KMS-11 (cell line): ENCODE results near the gene CHST11.
"Not testable (repeated sequence)": the region's sequence is repeated elsewhere in the genome, so short reads cannot be mapped to it uniquely, and the experiment has no call there.

Experiments used
- H2AFZ ChIP-seq: fragments of 200-600 bp; sonication (generic); 2 replicates; pipeline ENCODE4 v1.6.1; 2016; ENCODE audit warnings: antibody characterized with exemption, mixed run types, low read depth
- H3K27ac ChIP-seq: fragments of 200-600 bp; sonication (generic); 2 replicates; pipeline ENCODE4 v1.6.1; 2016; ENCODE audit warnings: mild to moderate bottlenecking, mixed run types
- H3K27me3 ChIP-seq: fragments of 200-600 bp; sonication (generic); 2 replicates; pipeline ENCODE4 v1.6.1; 2017; ENCODE audit warnings: mild to moderate bottlenecking, low read depth, mixed run types, moderate library complexity; ENCODE audit not compliant: insufficient read depth
- H3K36me3 ChIP-seq: fragments of 200-600 bp; sonication (generic); 2 replicates; pipeline ENCODE4 v1.6.1; 2017; ENCODE audit warnings: mild to moderate bottlenecking, mixed run types; ENCODE audit not compliant: insufficient read depth
- H3K4me1 ChIP-seq: fragments of 200-600 bp; sonication (generic); 2 replicates; pipeline ENCODE4 v1.6.1; 2016; ENCODE audit warnings: mild to moderate bottlenecking, low read depth, mixed run types; ENCODE audit not compliant: poor library complexity, severe bottlenecking
- H3K4me2 ChIP-seq: fragments of 200-600 bp; sonication (generic); 2 replicates; pipeline ENCODE4 v1.7.0; 2016; ENCODE audit warnings: mild to moderate bottlenecking, mixed run types
- H3K4me3 ChIP-seq: fragments of 200-600 bp; sonication (generic); IDR thresholded peaks from 2 replicates; pipeline ENCODE4 v1.6.1; 2017; ENCODE audit warnings: low read depth, low read length, mixed read lengths; ENCODE audit not compliant: insufficient read depth
- H3K79me2 ChIP-seq: fragments of 200-600 bp; sonication (generic); 2 replicates; pipeline ENCODE4 v1.6.1; 2016; ENCODE audit warnings: low read depth, mixed run types; ENCODE audit not compliant: insufficient read depth
- H3K9ac ChIP-seq: fragments of 200-600 bp; sonication (generic); 2 replicates; pipeline ENCODE4 v1.6.1; 2016; ENCODE audit warnings: mild to moderate bottlenecking, mixed run types
- H4K20me1 ChIP-seq: fragments of 200-600 bp; sonication (generic); 2 replicates; pipeline ENCODE4 v1.6.1; 2016; ENCODE audit warnings: mild to moderate bottlenecking, mixed run types; ENCODE audit not compliant: insufficient read depth
- TF ChIP-seq, protein P1 (sequence below): fragments of 200-600 bp; sonication (generic); conservative IDR thresholded peaks from 2 replicates; pipeline ENCODE4 v1.6.1; 2017; ENCODE audit warnings: low read depth, mild to moderate bottlenecking, antibody characterized with exemption, low read length, moderate library complexity, mixed read lengths

The CHST11 gene

DNA sequence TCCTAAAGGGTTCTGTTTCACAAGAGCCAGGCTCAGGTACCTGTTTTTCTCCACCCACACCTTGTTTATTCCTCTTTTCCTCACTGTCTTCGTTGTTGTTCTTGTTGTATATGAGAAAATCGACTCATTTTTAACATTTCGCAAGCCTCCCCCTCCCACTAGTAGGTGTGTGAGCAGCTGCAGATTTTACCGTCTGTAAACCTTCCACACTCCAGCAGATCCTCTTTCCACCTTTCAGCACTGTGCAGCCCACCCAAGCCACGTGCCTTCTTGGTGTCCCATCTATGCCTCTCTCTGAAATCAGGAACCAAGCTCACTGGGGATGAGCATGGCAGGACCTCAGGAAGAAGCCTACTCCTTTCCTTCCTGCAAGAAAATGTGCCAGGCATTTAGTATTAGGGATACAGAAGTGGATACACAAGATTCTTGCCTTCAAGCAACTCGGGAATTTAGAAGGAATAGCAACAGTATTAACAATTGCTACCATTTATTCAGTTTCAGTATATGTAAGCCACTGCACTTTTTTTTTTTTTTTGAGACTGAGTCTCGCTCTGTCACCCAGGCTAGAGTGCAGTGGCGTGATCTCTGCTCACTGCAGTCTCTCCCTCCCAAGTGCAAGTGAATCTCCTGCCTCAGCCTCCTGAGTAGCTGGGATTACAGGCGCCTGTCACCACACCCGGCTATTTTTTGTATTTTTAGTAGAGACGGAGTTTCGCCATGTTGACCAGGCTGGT lies 113.6 kb downstream of the CHST11 start:
- Histone ChIP-seq H2AFZ (no peak overlapping the region), H3K9ac (no peak overlapping the region), H3K4me3 (no peak overlapping the region), H3K79me2 (no peaks in the 10 kb centered on the region), H3K4me2 (no peak overlapping the region), H3K4me1 (no peaks in the 10 kb centered on the region), H3K27ac (no peak overlapping the region), H3K36me3 (no peaks in the 10 kb centered on the region), H4K20me1 (no peaks in the 10 kb centered on the region), H3K27me3 (no peaks in the 10 kb centered on the region)
- TF ChIP-seq, protein P1, sequence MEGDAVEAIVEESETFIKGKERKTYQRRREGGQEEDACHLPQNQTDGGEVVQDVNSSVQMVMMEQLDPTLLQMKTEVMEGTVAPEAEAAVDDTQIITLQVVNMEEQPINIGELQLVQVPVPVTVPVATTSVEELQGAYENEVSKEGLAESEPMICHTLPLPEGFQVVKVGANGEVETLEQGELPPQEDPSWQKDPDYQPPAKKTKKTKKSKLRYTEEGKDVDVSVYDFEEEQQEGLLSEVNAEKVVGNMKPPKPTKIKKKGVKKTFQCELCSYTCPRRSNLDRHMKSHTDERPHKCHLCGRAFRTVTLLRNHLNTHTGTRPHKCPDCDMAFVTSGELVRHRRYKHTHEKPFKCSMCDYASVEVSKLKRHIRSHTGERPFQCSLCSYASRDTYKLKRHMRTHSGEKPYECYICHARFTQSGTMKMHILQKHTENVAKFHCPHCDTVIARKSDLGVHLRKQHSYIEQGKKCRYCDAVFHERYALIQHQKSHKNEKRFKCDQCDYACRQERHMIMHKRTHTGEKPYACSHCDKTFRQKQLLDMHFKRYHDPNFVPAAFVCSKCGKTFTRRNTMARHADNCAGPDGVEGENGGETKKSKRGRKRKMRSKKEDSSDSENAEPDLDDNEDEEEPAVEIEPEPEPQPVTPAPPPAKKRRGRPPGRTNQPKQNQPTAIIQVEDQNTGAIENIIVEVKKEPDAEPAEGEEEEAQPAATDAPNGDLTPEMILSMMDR = no peak

- no peak overlapping the region for H3K4me2 ChIP-seq
- H3K27me3 ChIP-seq = no peaks in the 10 kb centered on the region
- no peaks in the 10 kb centered on the region for H4K20me1 ChIP-seq
- no peak overlapping the region for H3K9ac ChIP-seq
- H2AFZ ChIP-seq = no peak overlapping the region
- no peaks in the 10 kb centered on the region for H3K36me3 ChIP-seq
- H3K4me1 ChIP-seq = no peaks in the 10 kb centered on the region
- no peak overlapping the region for H3K27ac ChIP-seq
- TF ChIP-seq, protein P1 = no peak
- no peaks in the 10 kb centered on the region for H3K79me2 ChIP-seq
- no peak overlapping the region for H3K4me3 ChIP-seq
Observed at GRCh38 chr12:104571328-104571727, 114.6 kb downstream of the CHST11 start.

DNA sequence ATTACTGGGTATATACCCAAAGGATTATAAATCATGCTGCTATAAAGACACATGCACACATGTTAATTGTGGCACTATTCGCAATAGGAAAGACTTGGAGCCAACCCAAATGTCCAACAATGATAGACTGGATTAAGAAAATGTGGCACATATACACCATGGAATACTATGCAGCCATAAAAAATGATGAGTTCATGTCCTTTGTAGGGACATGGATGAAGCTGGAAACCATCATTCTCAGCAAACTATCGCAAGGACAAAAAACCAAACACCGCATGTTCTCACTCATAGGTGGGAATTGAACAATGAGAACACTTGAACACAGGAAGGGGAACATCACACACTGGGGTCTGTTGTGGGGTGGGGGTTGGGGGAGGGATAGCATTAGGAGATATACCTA lies 117.6 kb downstream of the CHST11 start:
- not testable (repeated sequence) for H3K4me2 ChIP-seq, H3K4me1 ChIP-seq, H3K27ac ChIP-seq, H3K27me3 ChIP-seq, H3K4me3 ChIP-seq, H3K36me3 ChIP-seq, H2AFZ ChIP-seq, H3K79me2 ChIP-seq, H3K9ac ChIP-seq, H4K20me1 ChIP-seq

DNA sequence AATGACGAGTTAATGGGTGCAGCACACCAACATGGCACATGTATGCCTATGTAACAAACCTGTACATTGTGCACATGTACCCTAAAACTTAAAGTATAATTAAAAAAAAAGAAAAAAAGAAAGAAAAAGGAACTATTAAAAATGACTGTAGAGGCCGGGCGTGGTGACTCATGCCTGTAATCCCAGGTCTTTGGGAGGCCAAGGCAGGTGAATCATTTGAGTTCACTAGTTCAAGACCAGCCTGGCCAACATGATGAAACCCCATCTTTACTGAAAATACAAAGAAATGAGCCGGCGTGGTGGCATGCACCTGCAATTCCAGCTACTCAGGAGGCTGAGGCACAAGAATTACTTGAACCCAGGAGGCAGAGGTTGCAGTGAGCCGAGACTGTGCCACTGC lies 118.0 kb downstream of the CHST11 start:
- H3K4me2 ChIP-seq, H3K27ac ChIP-seq, H3K79me2 ChIP-seq, H3K4me3 ChIP-seq, H3K9ac ChIP-seq, H2AFZ ChIP-seq, H3K27me3 ChIP-seq, H4K20me1 ChIP-seq, H3K4me1 ChIP-seq, H3K36me3 ChIP-seq: not testable (repeated sequence)

- H4K20me1 ChIP-seq = no peaks in the 10 kb centered on the region
- H3K79me2 ChIP-seq = no peaks in the 10 kb centered on the region
- H3K27ac ChIP-seq = no peak overlapping the region
Observed at GRCh38 chr12:104575442-104576186, 118.9 kb downstream of the CHST11 start.

More at GRCh38 chr12:104575442-104576186, 118.9 kb downstream of the CHST11 start:
- Histone ChIP-seq H3K27me3 (no peaks in the 10 kb centered on the region), H3K4me1 (peaks cover 17% of the 10 kb centered on the region), H2AFZ (no peak overlapping the region), H3K4me3 (no peak overlapping the region), H3K9ac (no peak overlapping the region), H3K4me2 (no peak overlapping the region), H3K36me3 (no peaks in the 10 kb centered on the region)
- TF ChIP-seq, protein P1 = no peak
